Gastroesophageal sphincter (tissue), 3 donors: ENCODE results near the gene WFDC1.

Source experiments
- EP300 ChIP-seq: sonication (generic); formaldehyde crosslinking; IDR thresholded peaks from one replicate; pipeline ENCODE4 v1.6.1; 2017; ENCODE audit warnings: antibody characterized with exemption, mild to moderate bottlenecking
- POLR2A ChIP-seq, 2 donors: fragments of 450-650 bp; IDR thresholded peaks; one replicate each; pipeline ENCODE4 v1.6.1; 2017; ENCODE audit warnings: antibody characterized with exemption in 2 of 2, mild to moderate bottlenecking in 2 of 2, moderate library complexity in 1 of 2
- TF ChIP-seq, protein P1 (sequence below), 4 experiments: fragments of 200-600 bp in 2 of 4; fragments of 450-650 bp in 2 of 4; sonication (generic) in 1 of 4; IDR thresholded peaks; one replicate each; pipeline ENCODE4 v1.5.1; 2017 to 2019; ENCODE audit warnings: antibody characterized with exemption in 4 of 4, mild to moderate bottlenecking in 2 of 4, moderate library complexity in 2 of 4

DNA sequence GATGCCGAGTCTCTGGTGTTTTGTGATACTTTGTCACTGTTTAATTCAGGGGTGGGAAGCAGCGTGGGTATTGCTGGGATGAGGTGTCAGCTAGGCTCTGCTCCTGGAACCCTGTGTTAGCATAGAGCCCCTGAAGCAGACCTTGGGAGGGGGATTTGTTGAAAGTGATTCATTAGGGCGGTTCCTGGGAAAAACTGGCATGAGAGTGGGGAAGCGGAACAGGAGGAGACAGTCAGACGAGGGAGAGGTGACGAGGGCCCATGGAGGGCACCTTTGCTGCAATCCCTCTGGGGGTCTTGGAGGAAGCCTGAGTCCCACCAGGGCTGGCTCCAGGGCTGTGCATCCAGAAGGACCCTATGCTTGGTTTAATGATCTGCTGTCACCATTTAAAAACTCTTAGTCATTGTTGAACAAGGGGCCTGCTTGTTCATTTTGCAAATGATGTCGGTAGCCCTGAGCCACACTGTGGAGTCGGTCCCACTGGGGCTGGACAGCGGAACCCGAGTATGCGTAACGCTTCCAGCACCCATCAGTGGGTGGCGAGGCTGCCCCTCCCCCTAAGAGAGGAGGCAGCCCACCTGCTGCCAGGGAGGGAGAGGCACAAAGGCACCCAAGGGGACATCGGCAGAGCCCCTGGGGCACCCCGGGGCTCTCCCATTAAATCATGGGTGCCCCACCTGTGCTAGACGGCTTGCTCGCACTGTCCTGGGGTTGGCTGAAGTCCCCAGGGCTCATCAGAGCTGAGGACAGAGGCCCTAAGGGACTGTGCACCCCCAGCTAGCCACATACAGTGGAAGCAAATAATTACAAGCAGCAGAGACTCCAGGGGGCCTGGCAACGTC is 35.4 kb downstream of the WFDC1 start:
- TF ChIP-seq, protein P1, sequence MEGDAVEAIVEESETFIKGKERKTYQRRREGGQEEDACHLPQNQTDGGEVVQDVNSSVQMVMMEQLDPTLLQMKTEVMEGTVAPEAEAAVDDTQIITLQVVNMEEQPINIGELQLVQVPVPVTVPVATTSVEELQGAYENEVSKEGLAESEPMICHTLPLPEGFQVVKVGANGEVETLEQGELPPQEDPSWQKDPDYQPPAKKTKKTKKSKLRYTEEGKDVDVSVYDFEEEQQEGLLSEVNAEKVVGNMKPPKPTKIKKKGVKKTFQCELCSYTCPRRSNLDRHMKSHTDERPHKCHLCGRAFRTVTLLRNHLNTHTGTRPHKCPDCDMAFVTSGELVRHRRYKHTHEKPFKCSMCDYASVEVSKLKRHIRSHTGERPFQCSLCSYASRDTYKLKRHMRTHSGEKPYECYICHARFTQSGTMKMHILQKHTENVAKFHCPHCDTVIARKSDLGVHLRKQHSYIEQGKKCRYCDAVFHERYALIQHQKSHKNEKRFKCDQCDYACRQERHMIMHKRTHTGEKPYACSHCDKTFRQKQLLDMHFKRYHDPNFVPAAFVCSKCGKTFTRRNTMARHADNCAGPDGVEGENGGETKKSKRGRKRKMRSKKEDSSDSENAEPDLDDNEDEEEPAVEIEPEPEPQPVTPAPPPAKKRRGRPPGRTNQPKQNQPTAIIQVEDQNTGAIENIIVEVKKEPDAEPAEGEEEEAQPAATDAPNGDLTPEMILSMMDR (IDR thresholded peaks at IDR 0.05) = no peak
- TF ChIP-seq EP300 (no peak), POLR2A (IDR thresholded peaks at IDR 0.05) (no peak)
